GM21723 (cell line): ENCODE measurements around the gene DOCK9.
"Not testable (repeated sequence)": the region's sequence is repeated elsewhere in the genome, so short reads cannot be mapped to it uniquely, and the experiment has no call there.

Experiments used
- ATAC-seq: cut with Tn5 transposase; IDR thresholded peaks from one replicate; pipeline ENCODE4 v1.9.1; 2021; ENCODE audit warnings: mild to moderate bottlenecking, moderate library complexity; ENCODE audit not compliant: unreplicated experiment

Gene DOCK9

GRCh38 chr13:98919566-98919965, 58.3 kb downstream of the DOCK9 start:
- no peak for ATAC-seq

- no peak for ATAC-seq
Measured at GRCh38 chr13:98918771-98919170, 59.1 kb downstream of the DOCK9 start.

- no peak for ATAC-seq
Measured at GRCh38 chr13:98917116-98917515, 60.7 kb downstream of the DOCK9 start.

- no peak for ATAC-seq
Measured at GRCh38 chr13:98916403-98916802, 61.5 kb downstream of the DOCK9 start.

- ATAC-seq = no peak
Measured at GRCh38 chr13:98915981-98916380, 61.9 kb downstream of the DOCK9 start.

GRCh38 chr13:98915563-98915962, 62.3 kb downstream of the DOCK9 start:
- no peak for ATAC-seq

- ATAC-seq = no peak
Measured at GRCh38 chr13:98913741-98914140, 64.1 kb downstream of the DOCK9 start.

GRCh38 chr13:98912846-98913245, 65.0 kb downstream of the DOCK9 start:
- ATAC-seq = no peak

- ATAC-seq = no peak
Measured at GRCh38 chr13:98910501-98910951, 67.3 kb downstream of the DOCK9 start.

- ATAC-seq = no peak
Measured at GRCh38 chr13:98909016-98909415, 68.8 kb downstream of the DOCK9 start.

- no peak for ATAC-seq
Measured at GRCh38 chr13:98906746-98907502, 70.9 kb downstream of the DOCK9 start.

GRCh38 chr13:98905199-98905598, 72.7 kb downstream of the DOCK9 start:
- ATAC-seq = no peak

GRCh38 chr13:98900442-98900841, 77.4 kb downstream of the DOCK9 start:
- ATAC-seq = no peak

- ATAC-seq = no peak
Measured at GRCh38 chr13:98897706-98898105, 80.2 kb downstream of the DOCK9 start.

GRCh38 chr13:98896868-98897144, 81.1 kb downstream of the DOCK9 start:
- no peak for ATAC-seq

GRCh38 chr13:98896083-98896867, 81.6 kb downstream of the DOCK9 start:
- ATAC-seq = no peak

GRCh38 chr13:98894814-98895213, 83.0 kb downstream of the DOCK9 start:
- ATAC-seq = not testable (repeated sequence)

GRCh38 chr13:98893371-98893770, 84.5 kb downstream of the DOCK9 start:
- ATAC-seq = no peak

- ATAC-seq = no peak
Measured at GRCh38 chr13:98892821-98893220, 85.0 kb downstream of the DOCK9 start.

- no peak for ATAC-seq
Measured at GRCh38 chr13:98892077-98892476, 85.8 kb downstream of the DOCK9 start.

GRCh38 chr13:98890925-98891324, 86.9 kb downstream of the DOCK9 start:
- ATAC-seq = no peak

GRCh38 chr13:98890186-98890585, 87.7 kb downstream of the DOCK9 start:
- ATAC-seq = no peak
